Measurements from ENCODE around the gene NTSR2. TPM values are rescaled to one million over a fixed set of nuclear protein-coding genes. Genes with fewer than 3 reads are reported as not detected.

NTSR2 gene
- total and polyA plus RNA-seq, 2 donors (not counting 3 experiments of a cell fraction or from before 2014, with no cell fraction given) = not detected

DNA sequence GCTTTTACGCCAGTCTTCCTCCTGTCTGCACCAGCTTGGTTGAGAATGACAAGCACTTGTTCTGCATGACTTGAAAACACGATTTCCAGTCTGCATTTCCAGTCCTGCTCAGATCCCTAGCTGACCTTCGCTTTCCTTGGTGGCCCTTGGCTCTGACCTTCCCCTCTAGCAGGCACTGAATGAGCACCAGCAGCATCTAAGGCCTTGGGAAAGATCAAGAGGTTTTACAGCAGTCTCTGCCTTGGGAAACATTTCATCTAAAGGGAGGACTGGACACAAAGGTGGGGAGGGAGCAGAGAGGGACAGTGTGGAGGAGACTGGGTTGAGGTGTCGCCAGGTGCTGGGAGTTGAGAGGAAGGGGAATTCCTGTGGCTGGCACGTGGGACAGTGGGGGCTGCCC, 30.5 kb downstream of the NTSR2 start:
- no peaks in the 10 kb centered on the region for H4K20me1 ChIP-seq (replicated peaks; ENCODE audit: control insufficient read depth, extremely low read depth, insufficient read depth, low read length)
- FAIRE-seq (no peak), DNase-seq (ENCODE audit: low read depth, low spot score) (no peak)
- H3K9me1 ChIP-seq (replicated peaks; ENCODE audit: control insufficient read depth, extremely low read depth, insufficient read depth, low read length) = no peaks in the 10 kb centered on the region
- BruUV-seq (replicated peaks) = no TSS peak
- H3K36me3 ChIP-seq (ENCODE audit: control insufficient read depth in 2 of 2, extremely low read depth in 1 of 2, insufficient read depth in 2 of 2, low read length in 2 of 2) = no peaks in the 10 kb centered on the region
- dilution Hi-C loops (cut with MboI; ENCODE audit: extremely low pct_ligation_motif_present, low sequenced_read_pairs) (no loop called here), intact Hi-C loops (cut with micrococcal nuclease) (no loop called here)
- H3K4me3 ChIP-seq (replicated peaks in 1 of 3; ENCODE audit: insufficient read depth in 1 of 3, low read depth in 1 of 3, low read length in 3 of 3) = no peak overlapping the region
- no peaks in the 10 kb centered on the region for H3K27me3 ChIP-seq (ENCODE audit: control insufficient read depth in 2 of 2, insufficient read depth in 2 of 2, low read length in 2 of 2)
- H2AFZ ChIP-seq (ENCODE audit: low read depth, low read length) = no peak overlapping the region
- H3K27ac ChIP-seq (ENCODE audit: insufficient read depth, low read depth, low read length) = no peak overlapping the region
- no peak for TF ChIP-seq MYC (IDR thresholded peaks at IDR 0.05; ENCODE audit: low read depth, low read length)
- TF ChIP-seq, protein P1, sequence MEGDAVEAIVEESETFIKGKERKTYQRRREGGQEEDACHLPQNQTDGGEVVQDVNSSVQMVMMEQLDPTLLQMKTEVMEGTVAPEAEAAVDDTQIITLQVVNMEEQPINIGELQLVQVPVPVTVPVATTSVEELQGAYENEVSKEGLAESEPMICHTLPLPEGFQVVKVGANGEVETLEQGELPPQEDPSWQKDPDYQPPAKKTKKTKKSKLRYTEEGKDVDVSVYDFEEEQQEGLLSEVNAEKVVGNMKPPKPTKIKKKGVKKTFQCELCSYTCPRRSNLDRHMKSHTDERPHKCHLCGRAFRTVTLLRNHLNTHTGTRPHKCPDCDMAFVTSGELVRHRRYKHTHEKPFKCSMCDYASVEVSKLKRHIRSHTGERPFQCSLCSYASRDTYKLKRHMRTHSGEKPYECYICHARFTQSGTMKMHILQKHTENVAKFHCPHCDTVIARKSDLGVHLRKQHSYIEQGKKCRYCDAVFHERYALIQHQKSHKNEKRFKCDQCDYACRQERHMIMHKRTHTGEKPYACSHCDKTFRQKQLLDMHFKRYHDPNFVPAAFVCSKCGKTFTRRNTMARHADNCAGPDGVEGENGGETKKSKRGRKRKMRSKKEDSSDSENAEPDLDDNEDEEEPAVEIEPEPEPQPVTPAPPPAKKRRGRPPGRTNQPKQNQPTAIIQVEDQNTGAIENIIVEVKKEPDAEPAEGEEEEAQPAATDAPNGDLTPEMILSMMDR (IDR thresholded peaks at IDR 0.05; ENCODE audit: extremely low read depth in 1 of 2, insufficient read depth in 1 of 2, low read depth in 1 of 2, low read length in 2 of 2) = no peak
- TF ChIP-seq POLR2A (IDR thresholded peaks at IDR 0.05; ENCODE audit: low read depth, low read length) = no peak
- ChIA-PET CTCF (no interaction called here), POLR2A (no interaction called here)
- H3K4me2 ChIP-seq (ENCODE audit: insufficient read depth, low read length) = no peak overlapping the region
- no peaks in the 10 kb centered on the region for H3K4me1 ChIP-seq (ENCODE audit: control insufficient read depth, extremely low read depth, insufficient read depth, low read length)
- H3K79me2 ChIP-seq (ENCODE audit: control insufficient read depth, insufficient read depth, low read length) = no peaks in the 10 kb centered on the region
- H3K9ac ChIP-seq (replicated peaks; ENCODE audit: extremely low read depth, insufficient read depth, low read length) = no peak overlapping the region
- no peaks in the 10 kb centered on the region for H3K9me3 ChIP-seq (replicated peaks; ENCODE audit: control insufficient read depth, insufficient read depth, low read length)

- ChIA-PET POLR2A (no interaction called here), CTCF (no interaction called here)
- no peak overlapping the region for H3K4me3 ChIP-seq (replicated peaks in 1 of 3; ENCODE audit: insufficient read depth in 1 of 3, low read depth in 1 of 3, low read length in 3 of 3)
- no TSS peak for BruUV-seq (replicated peaks)
- no peaks in the 10 kb centered on the region for H3K9me3 ChIP-seq (replicated peaks; ENCODE audit: control insufficient read depth, insufficient read depth, low read length)
- H3K4me1 ChIP-seq (ENCODE audit: control insufficient read depth, extremely low read depth, insufficient read depth, low read length) = no peaks in the 10 kb centered on the region
- dilution Hi-C loops (cut with MboI; ENCODE audit: extremely low pct_ligation_motif_present, low sequenced_read_pairs) (no loop called here), intact Hi-C loops (cut with micrococcal nuclease) (no loop called here)
- no peak for TF ChIP-seq FOS (IDR thresholded peaks at IDR 0.05; ENCODE audit: borderline replicate concordance, insufficient read depth, low read length)
- no peak for TF ChIP-seq GATA2 (IDR thresholded peaks at IDR 0.05; ENCODE audit: insufficient read depth, insufficient read length, low read depth, low read length)
- no peak for TF ChIP-seq EZH2 (IDR thresholded peaks at IDR 0.05; ENCODE audit: borderline replicate concordance, low read depth, low read length, severe bottlenecking)
- TF ChIP-seq MYC (IDR thresholded peaks at IDR 0.05; ENCODE audit: low read depth, low read length) = no peak
- TF ChIP-seq, protein P2, sequence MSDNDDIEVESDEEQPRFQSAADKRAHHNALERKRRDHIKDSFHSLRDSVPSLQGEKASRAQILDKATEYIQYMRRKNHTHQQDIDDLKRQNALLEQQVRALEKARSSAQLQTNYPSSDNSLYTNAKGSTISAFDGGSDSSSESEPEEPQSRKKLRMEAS (IDR thresholded peaks at IDR 0.05; ENCODE audit: insufficient read depth, insufficient read length) = no peak
- TF ChIP-seq, protein P1 (IDR thresholded peaks at IDR 0.05; ENCODE audit: extremely low read depth in 1 of 2, insufficient read depth in 1 of 2, low read depth in 1 of 2, low read length in 2 of 2) = no peak
- TF ChIP-seq JUN (IDR thresholded peaks at IDR 0.05; ENCODE audit: borderline replicate concordance, insufficient read depth, insufficient read length, low read depth) = no peak
- no peak for TF ChIP-seq POLR2AphosphoS5 (IDR thresholded peaks at IDR 0.05; ENCODE audit: insufficient read depth, low read depth, low read length)
- TF ChIP-seq POLR2A (IDR thresholded peaks at IDR 0.05; ENCODE audit: low read depth, low read length) = no peak
- no peaks in the 10 kb centered on the region for H3K36me3 ChIP-seq (ENCODE audit: control insufficient read depth in 2 of 2, extremely low read depth in 1 of 2, insufficient read depth in 2 of 2, low read length in 2 of 2)
- DNase-seq (ENCODE audit: low read depth, low spot score) = no peak
- H2AFZ ChIP-seq (ENCODE audit: low read depth, low read length) = no peak overlapping the region
- H3K9ac ChIP-seq (replicated peaks; ENCODE audit: extremely low read depth, insufficient read depth, low read length) = no peak overlapping the region
- FAIRE-seq = no peak
- no peak overlapping the region for H3K27ac ChIP-seq (ENCODE audit: insufficient read depth, low read depth, low read length)
- no peaks in the 10 kb centered on the region for H4K20me1 ChIP-seq (replicated peaks; ENCODE audit: control insufficient read depth, extremely low read depth, insufficient read depth, low read length)
- H3K4me2 ChIP-seq (ENCODE audit: insufficient read depth, low read length) = no peak overlapping the region
- no peaks in the 10 kb centered on the region for H3K27me3 ChIP-seq (ENCODE audit: control insufficient read depth in 2 of 2, insufficient read depth in 2 of 2, low read length in 2 of 2)
- no peaks in the 10 kb centered on the region for H3K9me1 ChIP-seq (replicated peaks; ENCODE audit: control insufficient read depth, extremely low read depth, insufficient read depth, low read length)
- no peaks in the 10 kb centered on the region for H3K79me2 ChIP-seq (ENCODE audit: control insufficient read depth, insufficient read depth, low read length)
These were observed 32.4 kb downstream of the NTSR2 start for GRCh38 chr2:11637546-11637945.
